Activated CD4-positive, alpha-beta T cell treated with anti-CD3 and anti-CD28 coated beads, Interleukin-2, amount 10 ng/mL, durations not matched to agents 7 days and 5 days (primary cell): Measurements from ENCODE around the gene NLGN2. TPM values are rescaled to one million over a fixed set of nuclear protein-coding genes. Genes with fewer than 3 reads are reported as not detected.

Experiments
- CTCF ChIA-PET: fragments of 350-600 bp; sonication (Branson Sonifier 250); formaldehyde crosslinking; loops from one replicate; lab custom pipeline; 2021; ENCODE audit warnings: antibody characterized with exemption; lab: Charles Lee
- POLR2A ChIA-PET: fragments of 350-600 bp; sonication (Branson Sonifier 250); formaldehyde crosslinking; loops from one replicate; lab custom pipeline; 2021; ENCODE audit warnings: antibody characterized with exemption; lab: Charles Lee
- DNase-seq: peaks from one replicate; pipeline ENCODE4 v3.0.0-alpha.2; 2020
- H3K27ac Mint-ChIP-seq: one replicate; pipeline ENCODE4 v1.8.0; 2021; ENCODE audit warnings: mild to moderate bottlenecking, moderate library complexity, mixed read lengths
- H3K27me3 Mint-ChIP-seq: one replicate; pipeline ENCODE4 v1.8.0; 2021; ENCODE audit warnings: mixed read lengths
- H3K36me3 Mint-ChIP-seq: one replicate; pipeline ENCODE4 v1.8.0; 2021; ENCODE audit warnings: low read depth, mixed read lengths
- H3K4me1 Mint-ChIP-seq: one replicate; pipeline ENCODE4 v1.8.0; 2021; ENCODE audit warnings: mixed read lengths
- H3K4me3 Mint-ChIP-seq: one replicate; pipeline ENCODE4 v1.8.0; 2021; ENCODE audit warnings: mild to moderate bottlenecking, moderate library complexity, mixed read lengths
- H3K9me3 Mint-ChIP-seq: one replicate; pipeline ENCODE4 v1.8.0; 2021; ENCODE audit warnings: mixed read lengths
- total RNA-seq, 2 experiments: library from RNA; stranded (reverse); gene quantifications; one replicate each; pipeline ENCODE4 v1.2.3, GENCODE V29; 2021

NLGN2 gene
- total RNA-seq, 2 experiments from 2014 or later, result 0.89 to 1.4 TPM

DNA sequence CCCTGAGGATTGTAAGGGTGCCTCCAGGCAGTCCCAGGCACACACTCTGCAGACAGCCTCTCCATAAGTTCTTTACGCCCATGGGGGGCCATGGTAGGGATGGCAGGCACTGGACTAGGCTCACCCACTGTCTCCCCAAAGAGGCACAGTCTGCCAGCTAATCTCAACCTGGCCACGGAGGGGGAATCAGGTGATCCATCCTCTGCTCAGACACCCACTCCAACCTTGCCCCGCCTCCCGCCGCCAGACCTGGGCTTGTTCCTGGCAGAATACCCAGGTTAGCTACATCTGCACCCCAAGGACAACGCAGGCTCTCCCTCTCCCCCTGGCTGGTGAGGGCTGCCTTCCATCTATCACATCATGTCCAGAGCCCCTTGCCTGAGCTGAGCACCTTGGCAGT is 1.2 kb downstream of the NLGN2 start:
- H3K9me3 Mint-ChIP-seq, result no peaks in the 10 kb centered on the region
- POLR2A ChIA-PET, result no interaction called here
- CTCF ChIA-PET, result no interaction called here
- no peaks in the 10 kb centered on the region for H3K36me3 Mint-ChIP-seq
- no peak for DNase-seq
- H3K4me3 Mint-ChIP-seq, result no peak overlapping the region
- peaks cover 15% of the 10 kb centered on the region for H3K4me1 Mint-ChIP-seq
- peaks cover 12% of the 10 kb centered on the region for H3K27me3 Mint-ChIP-seq
- no peak overlapping the region for H3K27ac Mint-ChIP-seq

DNA sequence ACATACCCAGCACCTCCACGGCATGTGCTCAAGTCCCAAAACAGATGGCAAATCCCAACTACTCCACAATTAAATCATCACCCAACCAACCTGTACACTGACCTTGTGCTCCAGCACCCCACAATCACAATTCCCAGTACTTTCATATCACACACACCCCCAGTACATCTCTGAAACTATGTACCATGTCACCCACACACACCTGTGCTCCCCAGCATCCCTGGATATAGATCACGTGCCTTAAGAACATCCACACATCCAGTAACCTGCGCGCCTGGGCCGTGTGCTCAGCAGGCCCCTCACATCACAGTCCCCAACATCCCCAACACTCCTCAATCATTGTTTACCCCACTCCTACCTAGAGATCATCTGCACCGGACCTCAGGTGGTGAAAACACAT is 2.1 kb downstream of the NLGN2 start:
- Mint-ChIP-seq H3K9me3 (no peaks in the 10 kb centered on the region), H3K36me3 (no peaks in the 10 kb centered on the region), H3K4me1 (peaks cover 15% of the 10 kb centered on the region), H3K27me3 (peaks cover 11% of the 10 kb centered on the region), H3K4me3 (no peak overlapping the region), H3K27ac (no peak overlapping the region)
- DNase-seq, result no peak
- CTCF ChIA-PET, result no interaction called here
- POLR2A ChIA-PET, result no interaction called here

- Mint-ChIP-seq H3K9me3 (no peaks in the 10 kb centered on the region), H3K4me3 (no peak overlapping the region), H3K27me3 (peaks cover 7% of the 10 kb centered on the region), H3K36me3 (no peaks in the 10 kb centered on the region), H3K4me1 (peaks cover 9% of the 10 kb centered on the region), H3K27ac (no peak overlapping the region)
- DNase-seq, result no peak
- POLR2A ChIA-PET, result no interaction called here
- CTCF ChIA-PET, result no interaction called here
Observed at GRCh38 chr17:7410634-7411426, 3.2 kb downstream of the NLGN2 start.

GRCh38 chr17:7411427-7411750 is 3.7 kb downstream of the NLGN2 start:
- ChIA-PET POLR2A (no interaction called here), CTCF (no interaction called here)
- no peaks in the 10 kb centered on the region for H3K9me3 Mint-ChIP-seq
- no peak for DNase-seq
- H3K27me3 Mint-ChIP-seq, result peaks cover 2% of the 10 kb centered on the region
- no peak overlapping the region for H3K27ac Mint-ChIP-seq
- H3K4me1 Mint-ChIP-seq, result peaks cover 6% of the 10 kb centered on the region
- no peaks in the 10 kb centered on the region for H3K36me3 Mint-ChIP-seq
- H3K4me3 Mint-ChIP-seq, result no peak overlapping the region

- POLR2A ChIA-PET, result no interaction called here
Observed at GRCh38 chr17:7413346-7413985, 5.8 kb downstream of the NLGN2 start.

DNA sequence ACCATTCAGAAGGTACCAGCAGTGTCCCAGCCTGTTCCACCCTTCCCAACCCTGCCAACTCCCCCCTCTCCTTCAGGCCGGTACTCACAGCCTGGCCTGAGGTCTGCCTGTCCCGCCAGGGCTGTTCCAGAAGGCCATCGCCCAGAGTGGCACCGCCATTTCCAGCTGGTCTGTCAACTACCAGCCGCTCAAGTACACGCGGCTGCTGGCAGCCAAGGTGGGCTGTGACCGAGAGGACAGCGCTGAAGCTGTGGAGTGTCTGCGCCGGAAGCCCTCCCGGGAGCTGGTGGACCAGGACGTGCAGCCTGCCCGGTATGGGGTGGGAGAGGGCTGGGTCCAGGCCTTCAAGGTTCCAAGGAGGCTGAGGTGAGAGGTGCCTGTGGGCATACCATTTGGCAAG is 7.2 kb downstream of the NLGN2 start:
- Mint-ChIP-seq H3K4me3 (no peak overlapping the region), H3K9me3 (no peaks in the 10 kb centered on the region), H3K27me3 (no peaks in the 10 kb centered on the region), H3K36me3 (no peaks in the 10 kb centered on the region), H3K4me1 (no peaks in the 10 kb centered on the region), H3K27ac (no peak overlapping the region)
- POLR2A ChIA-PET, result no interaction called here
- CTCF ChIA-PET, result no interaction called here
- no peak for DNase-seq

More at GRCh38 chr17:7413346-7413985, 5.8 kb downstream of the NLGN2 start:
- H3K4me3 Mint-ChIP-seq, result no peak overlapping the region
- no peaks in the 10 kb centered on the region for H3K36me3 Mint-ChIP-seq
- no peak for DNase-seq
- CTCF ChIA-PET, result interaction anchor here (0.5 to 1.6 kb wide), 3 partner anchors 12 to 147 kb away, joined by 3 to 6 read pairs (median 4); partner anchors contain the start of gene SPEM2
- H3K4me1 Mint-ChIP-seq, result peaks cover 3% of the 10 kb centered on the region
- no peak overlapping the region for H3K27ac Mint-ChIP-seq
- H3K27me3 Mint-ChIP-seq, result no peaks in the 10 kb centered on the region
- no peaks in the 10 kb centered on the region for H3K9me3 Mint-ChIP-seq

DNA sequence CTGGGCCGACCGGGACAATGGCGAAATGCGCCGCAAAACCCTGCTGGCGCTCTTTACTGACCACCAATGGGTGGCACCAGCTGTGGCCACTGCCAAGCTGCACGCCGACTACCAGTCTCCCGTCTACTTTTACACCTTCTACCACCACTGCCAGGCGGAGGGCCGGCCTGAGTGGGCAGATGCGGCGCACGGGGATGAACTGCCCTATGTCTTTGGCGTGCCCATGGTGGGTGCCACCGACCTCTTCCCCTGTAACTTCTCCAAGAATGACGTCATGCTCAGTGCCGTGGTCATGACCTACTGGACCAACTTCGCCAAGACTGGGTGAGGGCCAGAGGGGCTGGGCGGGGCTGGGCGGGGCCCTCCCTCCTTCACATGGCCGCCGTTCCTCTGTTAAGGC is 8.1 kb downstream of the NLGN2 start:
- no peak for DNase-seq
- ChIA-PET POLR2A (no interaction called here), CTCF (no interaction called here)
- no peaks in the 10 kb centered on the region for H3K36me3 Mint-ChIP-seq
- H3K9me3 Mint-ChIP-seq, result no peaks in the 10 kb centered on the region
- H3K4me3 Mint-ChIP-seq, result no peak overlapping the region
- no peaks in the 10 kb centered on the region for H3K27me3 Mint-ChIP-seq
- H3K4me1 Mint-ChIP-seq, result no peaks in the 10 kb centered on the region
- no peak overlapping the region for H3K27ac Mint-ChIP-seq

- Mint-ChIP-seq H3K4me1 (no peaks in the 10 kb centered on the region), H3K27ac (peak overlapping the region; percentile 34), H3K36me3 (no peaks in the 10 kb centered on the region), H3K9me3 (no peaks in the 10 kb centered on the region), H3K4me3 (no peak overlapping the region), H3K27me3 (no peaks in the 10 kb centered on the region)
- DNase-seq, result no peak
- ChIA-PET CTCF (interaction anchor here (1.5 kb wide), 1 partner anchor 144 kb away, joined by 4 read pairs; no protein-coding TSS in a partner anchor), POLR2A (interaction anchor here (0.6 kb wide), 1 partner anchor 54 kb away, joined by 5 read pairs; no protein-coding TSS in a partner anchor)
Observed at GRCh38 chr17:7416323-7416722, 8.7 kb downstream of the NLGN2 start.

DNA sequence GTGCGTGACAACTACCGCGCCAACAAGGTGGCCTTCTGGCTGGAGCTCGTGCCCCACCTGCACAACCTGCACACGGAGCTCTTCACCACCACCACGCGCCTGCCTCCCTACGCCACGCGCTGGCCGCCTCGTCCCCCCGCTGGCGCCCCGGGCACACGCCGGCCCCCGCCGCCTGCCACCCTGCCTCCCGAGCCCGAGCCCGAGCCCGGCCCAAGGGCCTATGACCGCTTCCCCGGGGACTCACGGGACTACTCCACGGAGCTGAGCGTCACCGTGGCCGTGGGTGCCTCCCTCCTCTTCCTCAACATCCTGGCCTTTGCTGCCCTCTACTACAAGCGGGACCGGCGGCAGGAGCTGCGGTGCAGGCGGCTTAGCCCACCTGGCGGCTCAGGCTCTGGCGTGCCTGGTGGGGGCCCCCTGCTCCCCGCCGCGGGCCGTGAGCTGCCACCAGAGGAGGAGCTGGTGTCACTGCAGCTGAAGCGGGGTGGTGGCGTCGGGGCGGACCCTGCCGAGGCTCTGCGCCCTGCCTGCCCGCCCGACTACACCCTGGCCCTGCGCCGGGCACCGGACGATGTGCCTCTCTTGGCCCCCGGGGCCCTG is 9.5 kb downstream of the NLGN2 start:
- ChIA-PET POLR2A (interaction anchor here (0.6 kb wide), 1 partner anchor 54 kb away, joined by 5 read pairs; no protein-coding TSS in a partner anchor), CTCF (interaction anchor here (1.5 kb wide), 1 partner anchor 143 kb away, joined by 4 read pairs; no protein-coding TSS in a partner anchor)
- Mint-ChIP-seq H3K4me1 (no peaks in the 10 kb centered on the region), H3K36me3 (no peaks in the 10 kb centered on the region), H3K9me3 (no peaks in the 10 kb centered on the region), H3K27ac (no peak overlapping the region), H3K27me3 (no peaks in the 10 kb centered on the region), H3K4me3 (no peak overlapping the region)
- DNase-seq, result no peak

- ChIA-PET CTCF (interaction anchor here (1.7 kb wide), 1 partner anchor 12 kb away, joined by 3 read pairs; no protein-coding TSS in a partner anchor), POLR2A (no interaction called here)
- H3K36me3 Mint-ChIP-seq, result no peaks in the 10 kb centered on the region
- H3K4me1 Mint-ChIP-seq, result no peaks in the 10 kb centered on the region
- no peaks in the 10 kb centered on the region for H3K9me3 Mint-ChIP-seq
- no peak overlapping the region for H3K4me3 Mint-ChIP-seq
- no peak overlapping the region for H3K27ac Mint-ChIP-seq
- DNase-seq, result no peak
- no peaks in the 10 kb centered on the region for H3K27me3 Mint-ChIP-seq
Observed at GRCh38 chr17:7418472-7419152, 11.0 kb downstream of the NLGN2 start.

DNA sequence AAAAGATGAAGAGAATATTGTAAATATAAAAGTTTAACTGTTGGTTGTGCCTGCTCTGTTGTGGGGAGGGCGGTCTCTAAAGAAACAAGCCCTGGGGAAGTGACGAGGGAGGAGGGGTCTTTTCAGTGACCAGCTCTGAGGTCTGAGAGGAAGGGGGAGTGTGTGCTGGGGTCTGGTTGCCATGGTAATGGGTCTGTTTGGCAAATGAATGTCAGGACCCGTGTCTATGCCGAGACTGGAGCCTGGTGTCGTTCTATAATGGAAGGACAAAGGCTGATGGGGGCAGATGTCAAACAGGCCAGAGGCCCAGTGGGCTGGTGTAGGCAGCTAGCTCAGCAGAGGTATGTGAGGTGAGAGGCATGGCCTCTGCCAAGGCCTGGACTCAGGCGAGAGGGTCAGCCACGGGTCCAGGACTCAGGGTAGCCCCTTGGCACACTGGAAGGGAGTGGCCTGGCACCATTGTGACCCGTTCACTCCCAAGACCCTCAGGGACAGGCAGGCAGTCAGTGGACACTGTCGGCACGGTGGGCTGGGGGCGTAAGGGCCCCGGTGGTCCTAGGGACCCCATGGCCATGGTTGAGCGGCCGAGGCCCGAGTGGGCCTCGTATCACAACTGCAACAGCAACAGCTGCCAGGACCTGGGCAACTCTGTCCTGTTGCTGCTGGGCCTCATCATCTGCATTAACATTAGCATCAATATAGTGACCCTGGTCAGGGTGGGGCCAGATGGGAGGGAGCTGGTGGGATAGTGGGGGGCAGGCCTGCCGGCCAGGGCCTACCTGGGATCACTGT is 12.4 kb downstream of the NLGN2 start, which contains the start of gene SPEM1:
Gene SPEM1 (plus strand): TSS at position 506 of the 792 bp plus-strand sequence. CDS start 61 bp downstream, at position 567.
- no peak for DNase-seq
- ChIA-PET POLR2A (no interaction called here), CTCF (interaction anchor here (0.9 to 2.5 kb wide), 3 partner anchors 11 to 66 kb away, joined by 3 to 12 read pairs (median 3); partner anchors contain the start of gene TMEM102)
- H3K4me1 Mint-ChIP-seq, result no peaks in the 10 kb centered on the region
- no peaks in the 10 kb centered on the region for H3K36me3 Mint-ChIP-seq
- H3K27ac Mint-ChIP-seq, result peak within 1 kb of the TSS; percentile 73
- H3K9me3 Mint-ChIP-seq, result no peaks in the 10 kb centered on the region
- no peaks in the 10 kb centered on the region for H3K27me3 Mint-ChIP-seq
- no peak within 1 kb of the TSS for H3K4me3 Mint-ChIP-seq

DNA sequence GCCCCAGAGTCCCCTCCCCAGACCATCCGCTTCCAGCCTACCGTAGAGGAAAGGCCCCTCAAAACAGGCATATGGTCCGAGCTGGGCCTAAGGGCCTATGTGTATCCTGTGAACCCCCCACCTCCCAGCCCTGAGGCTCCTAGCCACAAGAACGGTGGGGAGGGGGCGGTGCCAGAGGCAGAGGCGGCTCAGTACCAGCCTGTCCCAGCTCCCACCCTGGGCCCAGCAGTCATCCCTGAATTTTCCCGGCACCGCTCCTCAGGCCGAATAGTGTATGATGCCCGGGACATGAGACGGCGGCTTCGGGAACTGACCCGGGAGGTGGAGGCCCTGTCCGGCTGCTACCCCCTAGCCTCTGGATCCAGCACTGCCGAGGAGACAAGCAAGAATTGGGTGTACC is 13.5 kb downstream of the NLGN2 start:
- POLR2A ChIA-PET, result no interaction called here

More for the DNA sequence above, 13.5 kb downstream of the NLGN2 start:
- H3K4me1 Mint-ChIP-seq, result no peaks in the 10 kb centered on the region
- H3K9me3 Mint-ChIP-seq, result no peaks in the 10 kb centered on the region
- H3K4me3 Mint-ChIP-seq, result no peak overlapping the region
- H3K27ac Mint-ChIP-seq, result no peak overlapping the region
- CTCF ChIA-PET, result interaction anchor here (2.5 kb wide), 1 partner anchor 15 kb away, joined by 12 read pairs; the partner anchor contains the start of gene TMEM102
- H3K36me3 Mint-ChIP-seq, result no peaks in the 10 kb centered on the region
- DNase-seq, result no peak
- no peaks in the 10 kb centered on the region for H3K27me3 Mint-ChIP-seq
